Endometrial microvascular endothelial cells (primary cell): ENCODE results near the gene PUS7. TPM values are rescaled to one million over a fixed set of nuclear protein-coding genes. Genes with fewer than 3 reads are reported as not detected.
"Not testable (repeated sequence)": the region's sequence is repeated elsewhere in the genome, so short reads cannot be mapped to it uniquely, and the experiment has no call there.

Source experiments
- in situ Hi-C: cut with HindIII; loops from 2 replicates; pipeline ENCODE4 v1.10.0; 2017; ENCODE audit warnings: low sequenced_read_pairs, low pct_unique_long_range_greater_than_20kb; ENCODE audit errors: inconsistent ontology term
- total RNA-seq: library from RNA; depleted of rRNA; stranded (reverse); fragments of >200 nt; gene quantifications from one replicate; pipeline ENCODE4 v1.2.3, GENCODE V29; 2015; ENCODE audit errors: inconsistent ontology term

Gene PUS7, protein sequence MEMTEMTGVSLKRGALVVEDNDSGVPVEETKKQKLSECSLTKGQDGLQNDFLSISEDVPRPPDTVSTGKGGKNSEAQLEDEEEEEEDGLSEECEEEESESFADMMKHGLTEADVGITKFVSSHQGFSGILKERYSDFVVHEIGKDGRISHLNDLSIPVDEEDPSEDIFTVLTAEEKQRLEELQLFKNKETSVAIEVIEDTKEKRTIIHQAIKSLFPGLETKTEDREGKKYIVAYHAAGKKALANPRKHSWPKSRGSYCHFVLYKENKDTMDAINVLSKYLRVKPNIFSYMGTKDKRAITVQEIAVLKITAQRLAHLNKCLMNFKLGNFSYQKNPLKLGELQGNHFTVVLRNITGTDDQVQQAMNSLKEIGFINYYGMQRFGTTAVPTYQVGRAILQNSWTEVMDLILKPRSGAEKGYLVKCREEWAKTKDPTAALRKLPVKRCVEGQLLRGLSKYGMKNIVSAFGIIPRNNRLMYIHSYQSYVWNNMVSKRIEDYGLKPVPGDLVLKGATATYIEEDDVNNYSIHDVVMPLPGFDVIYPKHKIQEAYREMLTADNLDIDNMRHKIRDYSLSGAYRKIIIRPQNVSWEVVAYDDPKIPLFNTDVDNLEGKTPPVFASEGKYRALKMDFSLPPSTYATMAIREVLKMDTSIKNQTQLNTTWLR
- 26.9 TPM for total RNA-seq

DNA sequence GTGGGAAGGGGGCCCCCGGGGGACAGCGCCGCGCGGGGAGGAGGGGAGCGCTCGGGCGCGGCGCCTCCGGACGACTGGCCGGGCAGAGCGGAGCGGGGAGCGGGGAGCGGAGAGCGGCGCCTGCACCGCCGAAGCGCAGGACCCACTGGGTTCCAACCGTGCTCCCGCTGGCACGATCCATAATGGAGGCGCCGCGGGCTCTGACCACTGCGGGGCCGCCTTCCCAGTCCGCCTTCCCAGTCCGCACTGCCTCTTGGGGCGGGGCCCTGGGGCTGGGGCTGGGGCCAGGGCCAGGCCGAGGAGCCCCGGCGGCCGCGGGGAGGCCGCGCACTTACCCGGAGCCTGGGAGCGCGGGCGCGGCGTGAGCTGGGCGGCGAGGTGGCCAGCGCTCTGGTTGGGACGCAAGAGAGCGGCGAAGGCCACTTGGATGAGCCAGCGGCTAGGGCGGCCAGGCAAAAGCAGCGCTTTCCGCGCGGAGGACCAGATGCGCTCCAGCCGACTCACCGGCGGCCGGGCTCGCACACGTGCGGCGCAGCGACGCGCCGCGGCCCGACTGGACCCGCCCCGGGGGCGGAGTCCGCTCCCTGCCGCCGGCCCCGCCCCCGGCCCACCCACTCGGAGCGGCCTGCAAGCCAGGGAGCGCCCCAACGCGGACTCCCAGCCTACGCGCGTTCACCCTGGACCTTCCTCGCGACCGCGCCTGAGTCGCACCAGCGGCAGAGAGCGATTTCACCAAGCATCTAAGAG, at the start of gene PUS7:
PUS7 (minus strand) TSS at position 555 of the 747 bp plus-strand sequence. CDS start 13,759 bp downstream, outside the sequence.
- in situ Hi-C loops: no loop called here

DNA sequence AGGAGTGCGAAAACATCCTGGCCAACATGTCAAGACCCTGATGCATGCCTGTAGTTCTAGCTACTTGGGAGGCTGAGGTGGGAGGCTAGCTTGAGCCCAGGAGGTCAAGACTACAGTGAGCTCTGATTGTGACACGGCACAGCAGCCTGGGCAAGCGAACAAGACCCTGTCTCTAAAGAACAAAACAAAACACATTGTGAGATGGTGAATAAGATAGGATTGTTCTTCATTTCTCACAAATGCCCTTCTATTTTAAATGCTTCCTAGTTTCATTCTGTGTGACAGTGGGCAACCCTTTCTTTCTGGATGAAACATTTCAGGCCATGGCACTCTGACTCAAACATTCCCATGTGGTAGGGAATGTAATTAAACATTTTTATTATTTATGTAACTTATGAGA, 45.8 kb upstream of the PUS7 start:
- in situ Hi-C loops: no loop called here

DNA sequence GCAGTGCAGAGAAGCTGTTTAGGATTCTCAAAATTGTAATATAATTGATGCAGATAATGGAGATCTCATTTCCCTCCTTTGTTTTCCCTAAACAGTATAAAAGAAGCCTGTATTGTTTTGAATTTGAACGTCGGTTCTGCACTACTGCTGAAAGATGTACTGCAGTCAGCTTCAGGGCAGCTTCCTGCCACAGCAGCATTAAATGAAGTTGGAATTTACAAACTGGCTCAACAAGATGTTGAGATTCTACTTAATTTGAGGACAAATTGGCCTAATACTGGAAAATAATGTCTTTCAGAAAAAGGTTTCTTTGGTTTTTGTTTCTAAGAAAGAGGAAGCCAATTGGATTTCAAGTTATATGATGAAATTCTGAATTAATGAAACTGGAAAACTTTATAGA, 45.0 kb upstream of the PUS7 start:
- in situ Hi-C loops: no loop called here

DNA sequence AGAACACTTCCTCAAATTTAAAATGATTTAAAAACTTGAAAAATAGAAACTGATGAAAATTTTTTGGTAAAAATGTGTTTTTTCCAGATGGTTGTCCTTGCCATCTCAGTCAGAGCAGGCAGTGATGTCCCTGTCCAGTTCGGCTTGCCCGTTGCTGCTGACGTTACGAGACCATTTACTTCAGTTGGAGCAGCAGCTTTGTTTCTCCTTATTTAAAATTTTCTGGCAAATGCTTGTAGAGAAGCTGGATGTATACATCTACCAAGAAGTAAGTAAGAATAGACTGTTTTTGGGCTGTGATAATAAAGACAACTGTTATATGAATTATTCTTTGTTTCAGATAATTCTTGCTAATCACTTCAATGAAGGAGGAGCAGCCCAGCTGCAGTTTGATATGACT, 43.1 kb upstream of the PUS7 start:
- in situ Hi-C loops: no loop called here

DNA sequence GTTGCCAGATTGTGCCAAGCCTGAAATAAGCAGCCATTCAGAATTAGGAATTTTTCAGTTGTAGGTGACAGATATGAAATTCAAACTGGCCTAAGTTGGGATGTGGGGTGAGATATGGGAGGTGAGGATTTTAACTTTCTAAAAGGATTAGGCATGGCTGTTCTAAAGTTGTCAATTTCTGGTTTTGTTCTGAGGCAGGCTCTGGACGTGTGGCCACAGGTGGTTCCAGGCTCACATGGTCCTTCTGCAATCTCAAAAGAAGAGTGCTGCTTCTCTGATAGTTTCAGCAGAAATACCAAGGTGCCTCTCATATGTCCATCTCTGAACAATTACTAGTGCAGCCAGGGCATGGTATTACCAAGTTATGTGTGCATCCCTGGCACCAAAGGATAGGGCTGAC, 37.9 kb upstream of the PUS7 start:
- in situ Hi-C loops: no loop called here

DNA sequence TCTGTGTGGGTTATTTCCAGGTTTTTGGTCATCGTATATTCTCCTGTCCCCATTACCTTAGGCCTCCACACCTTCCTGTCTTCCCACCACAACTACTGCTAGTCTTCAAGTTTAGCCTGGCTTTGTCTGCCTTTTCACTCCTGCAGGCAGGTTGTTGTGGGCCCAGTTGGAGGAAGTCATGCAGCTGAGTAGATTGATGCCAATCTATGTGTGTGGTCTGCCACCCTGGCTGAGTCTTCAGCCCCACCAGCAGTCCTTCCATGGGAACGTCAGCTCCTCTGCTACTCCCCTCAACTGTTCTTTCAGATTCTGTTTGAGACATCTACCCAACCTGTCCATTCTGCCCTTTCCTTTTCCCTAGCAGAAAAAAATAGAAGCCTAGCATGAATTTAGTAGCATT, 16.3 kb upstream of the PUS7 start:
- in situ Hi-C loops: no loop called here

DNA sequence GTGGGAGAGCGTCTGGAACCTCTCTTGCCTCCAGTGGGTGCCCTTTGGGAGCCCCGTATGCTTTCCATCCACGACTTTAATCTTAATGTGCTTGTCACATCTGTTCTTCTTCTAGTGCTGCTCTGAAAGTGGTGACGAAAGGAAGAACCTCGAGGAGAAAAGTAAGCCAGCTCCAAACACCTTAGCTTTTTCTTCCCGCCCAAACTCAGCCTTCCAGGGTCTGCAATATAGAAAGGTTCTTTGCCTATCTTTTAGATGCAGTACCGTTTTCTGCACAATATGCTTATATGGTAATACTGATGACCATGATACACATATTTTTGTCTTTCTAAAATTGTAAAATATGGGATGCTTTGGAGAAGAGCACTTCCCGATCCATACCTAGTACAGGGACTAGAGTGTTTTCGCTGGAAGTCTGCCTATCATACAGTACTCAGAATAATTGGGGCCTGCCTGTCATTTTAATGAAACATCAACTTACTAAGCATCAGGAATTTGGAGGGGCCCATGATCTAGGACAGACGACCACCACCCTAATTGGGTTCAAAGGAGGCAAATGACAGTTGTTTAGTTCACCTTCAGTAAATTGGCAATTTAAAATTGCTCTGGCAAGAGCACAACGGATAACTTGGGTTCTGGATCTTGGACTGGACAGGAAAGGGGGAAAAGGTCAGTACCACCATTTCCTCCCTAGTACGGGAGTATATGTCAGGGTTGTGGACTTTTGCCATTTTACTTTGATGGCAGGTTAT, 10.8 kb upstream of the PUS7 start:
- in situ Hi-C loops: no loop called here

DNA sequence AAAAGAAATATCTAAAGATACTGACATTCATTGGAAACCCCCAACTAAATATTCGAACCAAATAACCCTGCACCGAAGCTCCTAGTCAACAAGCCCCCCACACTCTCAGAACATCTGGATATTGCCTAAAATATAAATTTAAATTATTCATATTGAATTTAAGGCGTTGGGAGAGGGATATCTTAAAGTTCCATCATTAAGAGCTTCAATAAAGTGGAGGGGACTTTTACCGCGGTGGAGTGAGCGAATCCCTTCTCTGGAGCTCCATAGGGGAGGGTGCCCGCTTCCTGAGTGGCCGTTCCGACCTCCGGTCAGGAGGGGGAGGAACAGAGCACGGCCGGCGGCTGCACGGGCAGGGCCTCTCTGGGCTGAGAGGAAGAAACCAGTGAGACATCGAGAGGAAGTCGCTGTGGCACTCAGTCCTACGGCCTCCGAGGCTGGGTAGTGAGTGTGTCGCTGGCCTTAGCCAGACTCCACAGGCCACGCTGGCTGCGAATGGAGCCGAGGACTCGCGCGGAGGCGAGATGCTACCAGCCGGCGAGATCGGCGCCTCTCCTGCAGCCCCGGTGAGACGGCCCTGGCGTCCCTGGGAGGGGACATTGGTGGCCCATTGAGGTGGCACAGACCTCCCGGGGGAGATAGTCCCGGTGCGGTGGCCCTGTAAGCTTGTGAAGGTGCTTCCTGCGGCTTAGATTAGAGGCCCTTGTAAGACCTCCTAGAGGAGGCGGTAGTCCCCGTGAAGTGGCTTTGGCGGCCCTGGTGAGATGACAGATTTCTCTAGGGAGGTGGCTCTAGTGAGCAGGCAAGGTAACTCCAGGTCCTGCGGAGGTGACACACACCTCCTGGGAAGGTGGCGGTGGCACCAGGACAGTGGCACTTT, 10.0 kb upstream of the PUS7 start, which contains the start of gene RINT1:
RINT1 (plus strand) TSS at position 410 of the 880 bp plus-strand sequence; CDS start at position 525, 115 bp downstream.
- in situ Hi-C loops: no loop called here

DNA sequence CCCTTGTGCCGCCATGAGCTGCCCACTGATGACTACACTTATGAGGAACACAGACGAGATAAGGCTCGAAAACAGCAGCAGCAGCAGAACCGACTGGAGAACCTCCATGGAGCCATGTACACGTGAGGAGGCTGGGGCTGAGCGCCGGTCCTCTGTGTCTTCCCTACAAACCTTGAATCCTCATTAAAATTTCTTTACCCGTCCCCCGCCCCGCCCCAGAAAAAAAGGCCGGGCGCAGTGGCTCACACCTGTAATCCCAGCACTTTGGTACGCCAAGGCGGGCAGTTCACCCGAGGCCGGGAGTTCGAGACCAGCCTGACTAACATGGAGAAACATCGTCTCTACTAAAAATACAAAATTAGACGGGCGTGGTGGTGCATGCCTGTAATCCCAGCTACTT, 8.5 kb upstream of the PUS7 start:
- in situ Hi-C loops: no loop called here

DNA sequence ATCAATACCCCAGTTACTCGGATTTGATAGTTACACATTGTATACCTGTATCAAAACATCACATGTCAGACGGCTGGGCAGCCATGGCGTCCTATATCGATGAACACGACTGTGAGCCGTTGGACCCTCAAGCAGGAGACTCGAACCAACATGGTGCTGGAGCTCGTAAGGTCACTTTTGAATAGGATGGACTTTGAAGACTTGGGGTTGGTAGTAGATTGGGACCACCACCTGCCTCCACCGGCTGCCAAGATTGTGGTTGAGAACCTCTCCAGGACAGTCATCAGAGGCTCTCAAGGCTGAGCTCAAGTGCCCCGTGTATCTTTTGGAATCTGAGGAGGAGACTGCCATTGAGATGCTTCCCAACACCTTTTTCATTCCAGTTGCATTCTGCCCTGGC, 8.1 kb upstream of the PUS7 start:
- in situ Hi-C loops: no loop called here

DNA sequence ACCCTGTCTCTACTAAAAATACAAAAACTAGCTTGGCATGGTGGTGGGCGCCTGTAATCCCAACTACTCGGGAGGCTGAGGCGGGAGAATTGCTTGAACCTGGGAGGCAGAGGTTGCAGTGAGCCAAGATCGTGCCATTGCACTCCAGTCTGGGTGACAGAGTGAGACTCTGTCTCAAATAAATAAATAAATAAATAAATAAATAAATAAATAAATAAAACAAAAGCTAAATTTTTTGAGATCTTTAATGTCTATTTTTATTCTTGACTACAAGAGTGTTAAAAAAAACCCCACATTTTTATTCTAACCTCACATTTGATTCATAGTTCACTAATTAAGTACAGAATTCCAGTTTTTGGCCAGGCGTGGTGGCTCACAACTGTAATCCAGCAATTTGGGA, 5.7 kb upstream of the PUS7 start:
- in situ Hi-C loops: not testable (repeated sequence)

DNA sequence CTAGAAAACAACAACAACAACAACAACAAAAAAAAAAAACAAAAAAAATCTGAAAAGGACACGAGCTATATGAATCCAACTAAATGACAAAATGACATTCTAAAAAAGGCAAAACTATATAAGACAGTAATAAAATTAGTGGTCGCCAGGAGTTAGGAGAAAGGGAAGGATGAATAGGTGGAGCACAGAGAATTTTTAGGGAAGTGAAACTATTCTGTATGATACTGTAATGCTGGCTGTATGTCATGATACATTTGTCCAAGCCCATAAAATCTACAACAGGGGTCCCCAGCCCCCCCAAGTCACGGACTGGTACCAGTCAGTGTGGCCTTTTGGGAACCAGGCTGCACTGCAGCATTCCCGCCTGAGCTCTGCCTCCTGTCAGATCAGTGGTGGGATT, 2.8 kb upstream of the PUS7 start:
- in situ Hi-C loops: no loop called here

DNA sequence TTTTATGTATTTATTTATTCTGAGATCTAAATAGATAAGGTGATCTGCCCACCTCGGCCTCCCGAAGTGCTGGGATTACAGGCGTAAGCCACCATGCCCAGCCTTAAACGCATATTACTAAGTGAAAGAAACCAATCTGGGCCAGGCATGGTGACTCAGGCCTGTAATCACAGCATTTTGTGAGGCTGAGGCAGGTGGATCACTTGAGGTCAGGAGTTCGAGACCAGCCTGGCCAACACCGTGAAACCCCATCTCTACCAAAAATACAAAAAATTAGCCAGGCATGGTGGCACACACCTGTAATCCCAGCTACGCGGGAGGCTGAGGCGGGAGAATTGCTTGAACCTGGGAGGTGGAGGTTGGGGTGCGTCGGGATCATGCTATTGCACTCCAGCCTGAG, 2.4 kb upstream of the PUS7 start:
- in situ Hi-C loops: not testable (repeated sequence)

DNA sequence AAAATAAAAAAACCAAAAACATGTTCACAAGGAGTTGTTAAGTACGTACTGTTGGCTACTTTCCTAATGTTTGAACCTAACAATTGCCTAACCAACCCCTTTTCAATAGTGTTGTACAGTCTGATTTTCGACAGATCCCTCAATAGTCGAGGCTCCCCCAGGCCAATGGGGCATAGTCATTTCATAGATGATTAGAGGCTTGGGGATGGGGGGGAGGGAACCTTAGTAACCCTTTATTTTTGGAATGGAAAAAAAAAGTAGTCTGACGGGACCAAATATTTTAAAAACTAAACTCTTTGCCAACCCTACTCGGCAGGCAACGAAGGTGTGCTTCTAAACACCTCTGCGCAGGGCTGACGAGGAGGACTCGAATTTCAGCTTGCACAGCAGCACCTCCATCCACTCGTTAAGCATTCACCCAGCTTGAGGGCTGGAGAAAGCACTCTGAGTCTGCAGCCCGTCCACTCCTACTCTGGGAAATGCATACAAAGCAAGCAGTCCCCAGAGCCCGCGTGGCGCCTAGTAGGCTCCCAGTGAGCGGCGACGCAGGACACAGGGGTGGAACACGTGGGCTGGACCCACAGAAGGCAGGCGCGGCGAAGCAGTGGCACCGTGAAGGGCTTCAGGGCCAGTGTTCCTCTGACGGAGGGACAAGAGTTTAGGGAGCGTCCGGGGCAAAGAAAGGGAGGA, 899 bp downstream of the PUS7 start:
- in situ Hi-C loops: no loop called here

DNA sequence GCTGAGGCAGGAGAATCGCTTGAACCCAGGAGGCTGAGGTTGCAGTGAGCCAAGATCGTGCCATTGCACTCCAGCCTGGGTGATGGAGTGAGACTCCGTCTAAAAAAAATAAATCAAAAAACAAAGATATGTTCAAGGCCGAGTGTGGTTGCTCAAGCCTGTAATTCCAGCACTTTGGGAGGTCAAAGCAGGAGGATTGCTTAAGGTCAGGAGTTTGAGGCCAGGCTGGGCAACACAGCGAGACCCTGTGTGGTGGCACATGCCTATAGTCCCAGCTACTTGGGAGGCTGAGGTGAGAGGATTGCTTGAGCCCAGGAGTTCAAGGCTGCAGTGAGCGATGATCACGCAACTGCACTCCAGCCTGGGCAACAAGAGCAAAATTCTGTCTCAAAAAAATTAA, 1.5 kb downstream of the PUS7 start:
- in situ Hi-C loops: not testable (repeated sequence)

DNA sequence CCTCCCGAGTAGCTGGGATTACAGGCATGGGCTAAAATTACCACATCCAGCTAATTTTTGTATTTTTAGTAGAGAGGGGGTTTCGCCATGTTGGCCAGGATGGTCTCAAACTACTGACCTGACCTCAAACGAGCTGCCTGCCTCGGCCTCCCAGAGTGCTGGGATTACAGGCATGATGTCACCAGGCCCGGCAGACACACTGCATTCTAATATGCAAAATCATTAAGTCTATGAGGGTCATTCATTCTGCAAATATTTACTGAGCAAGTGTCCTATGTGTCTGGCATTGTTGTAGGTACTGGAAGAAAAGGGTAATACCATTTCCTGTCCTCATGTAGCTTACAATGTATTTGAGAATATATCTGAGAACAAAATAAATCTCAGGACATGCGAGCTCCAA, 2.7 kb downstream of the PUS7 start:
- in situ Hi-C loops: no loop called here

DNA sequence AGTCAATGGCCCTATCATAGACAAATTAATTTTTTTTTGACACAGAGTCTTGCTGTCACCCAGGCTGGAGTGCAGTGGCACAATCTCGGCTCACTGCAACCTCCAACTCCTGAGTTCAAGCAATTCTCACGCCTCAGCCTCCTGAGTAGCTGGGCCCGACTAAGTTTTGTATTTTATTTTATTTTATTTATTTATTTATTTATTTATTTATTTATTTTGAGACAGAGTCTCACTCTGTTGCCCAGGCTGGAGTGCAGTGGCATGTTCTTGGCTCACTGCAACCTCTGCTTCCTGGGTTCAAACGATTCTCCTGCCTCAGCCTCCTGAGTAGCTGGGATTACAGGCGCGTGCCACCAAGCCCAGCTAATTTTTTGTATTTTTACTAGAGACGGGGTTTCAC, 6.5 kb downstream of the PUS7 start:
- in situ Hi-C loops: not testable (repeated sequence)
